GM23338 (cell line): Measurements from ENCODE around the gene PRKCD. TPM values are rescaled to one million over a fixed set of nuclear protein-coding genes. Genes with fewer than 3 reads are reported as not detected.

Experiments
- ATAC-seq: fragments of 200-7000 bp; cut with Tn5 transposase; 3 replicates; pipeline ENCODE4 v1.9.1; 2020
- DNase-seq: peaks from one replicate; pipeline ENCODE4 v3.0.0-alpha.2; 2015; ENCODE audit warnings: low spot score
- H2AFZ ChIP-seq: fragments of 200-600 bp; sonication (generic); 2 replicates; pipeline ENCODE4 v1.8.0; 2016; ENCODE audit warnings: antibody characterized with exemption, mild to moderate bottlenecking, moderate library complexity
- H3F3A ChIP-seq: fragments of 200-600 bp; sonication (generic); replicated peaks from 2 replicates; pipeline ENCODE4 v1.8.0; 2017; ENCODE audit warnings: antibody characterized with exemption, mixed run types, low read depth
- H3K27ac ChIP-seq: fragments of 200-600 bp; sonication (generic); 2 replicates; pipeline ENCODE4 v1.6.1; 2016; ENCODE audit warnings: low read depth
- H3K27me3 ChIP-seq: fragments of 200-600 bp; sonication (generic); 2 replicates; pipeline ENCODE4 v1.8.0; 2016; ENCODE audit warnings: mild to moderate bottlenecking, mixed run types, moderate library complexity; ENCODE audit not compliant: insufficient read depth
- H3K36me3 ChIP-seq: fragments of 200-600 bp; sonication (generic); 2 replicates; pipeline ENCODE4 v1.8.0; 2016; ENCODE audit warnings: mild to moderate bottlenecking; ENCODE audit not compliant: insufficient read depth
- H3K4me1 ChIP-seq: fragments of 200-600 bp; sonication (generic); 2 replicates; pipeline ENCODE4 v1.8.0; 2016; ENCODE audit warnings: mild to moderate bottlenecking, moderate library complexity; ENCODE audit not compliant: insufficient read depth
- H3K4me2 ChIP-seq: fragments of 200-600 bp; sonication (generic); 2 replicates; pipeline ENCODE4 v1.7.1; 2017; ENCODE audit warnings: mixed run types
- H3K4me3 ChIP-seq: fragments of 200-600 bp; sonication (generic); 2 replicates; pipeline ENCODE4 v1.6.1; 2016; ENCODE audit warnings: mixed run types
- H3K79me2 ChIP-seq: fragments of 200-600 bp; sonication (generic); replicated peaks from 2 replicates; pipeline ENCODE4 v1.8.0; 2017; ENCODE audit warnings: mild to moderate bottlenecking; ENCODE audit not compliant: insufficient read depth
- H3K9me2 ChIP-seq: fragments of 200-600 bp; sonication (generic); 2 replicates; pipeline ENCODE4 v1.8.0; 2017; ENCODE audit not compliant: insufficient read depth
- H4K20me1 ChIP-seq: fragments of 200-600 bp; sonication (generic); replicated peaks from 2 replicates; pipeline ENCODE4 v1.8.0; 2017; ENCODE audit warnings: mild to moderate bottlenecking; ENCODE audit not compliant: insufficient read depth
- H3K27ac Mint-ChIP-seq: 2 replicates; pipeline ENCODE4 v1.8.0; 2020; ENCODE audit warnings: inconsistent platforms, mild to moderate bottlenecking, moderate library complexity, mixed read lengths
- H3K27me3 Mint-ChIP-seq: 3 replicates; pipeline ENCODE4 v1.8.0; 2022; ENCODE audit warnings: low read depth, mild to moderate bottlenecking, moderate library complexity, mixed read lengths, inconsistent platforms; ENCODE audit not compliant: insufficient read depth, poor library complexity
- H3K36me3 Mint-ChIP-seq: 3 replicates; pipeline ENCODE4 v1.8.0; 2021; ENCODE audit warnings: low read depth, mild to moderate bottlenecking, inconsistent platforms, moderate library complexity, mixed read lengths
- H3K4me1 Mint-ChIP-seq: 3 replicates; pipeline ENCODE4 v1.8.0; 2020; ENCODE audit warnings: mild to moderate bottlenecking, inconsistent platforms, mixed read lengths
- H3K4me3 Mint-ChIP-seq: 3 replicates; pipeline ENCODE4 v1.8.0; 2021; ENCODE audit warnings: moderate library complexity, mild to moderate bottlenecking, inconsistent platforms, mixed read lengths
- H3K9me3 Mint-ChIP-seq: 3 replicates; pipeline ENCODE4 v1.8.0; 2020; ENCODE audit warnings: moderate library complexity, mild to moderate bottlenecking, inconsistent platforms, mixed read lengths
- CREB1 ChIP-seq: fragments of 250-450 bp; sonication (Bioruptor Pico); IDR thresholded peaks from 2 replicates; pipeline ENCODE4 v1.5.0; 2020; ENCODE audit warnings: low read depth, mild to moderate bottlenecking, moderate library complexity
- CTCF ChIP-seq, 2 experiments: fragments of 200-600 bp in 1 of 2; sonication (generic) in 1 of 2; conservative IDR thresholded peaks; 2 replicates each; pipeline versions ENCODE4 v1.5.1 to v1.6.1; 2016 to 2017; ENCODE audit warnings: antibody characterized with exemption in 2 of 2, low read depth in 2 of 2, mild to moderate bottlenecking in 2 of 2, moderate library complexity in 1 of 2
- EZH2 ChIP-seq: fragments of 200-600 bp; sonication (generic); IDR thresholded peaks from one replicate; pipeline ENCODE4 v1.8.0; 2017; ENCODE audit warnings: antibody characterized with exemption, mild to moderate bottlenecking, low read depth; ENCODE audit not compliant: unreplicated experiment
- EZH2phosphoT487 ChIP-seq: fragments of 200-600 bp; sonication (generic); IDR thresholded peaks from one replicate; pipeline ENCODE4 v1.8.1; 2018; ENCODE audit warnings: antibody characterized with exemption; ENCODE audit not compliant: unreplicated experiment
- JUNB ChIP-seq: IDR thresholded peaks from one replicate; pipeline ENCODE4 v1.6.1; 2016; ENCODE audit warnings: antibody characterized with exemption; ENCODE audit not compliant: unreplicated experiment
- NANOG ChIP-seq: IDR thresholded peaks from 2 replicates; pipeline ENCODE4 v1.6.1; 2016; ENCODE audit warnings: antibody characterized with exemption, borderline replicate concordance
- POLR2AphosphoS5 ChIP-seq: IDR thresholded peaks from 2 replicates; pipeline ENCODE4 v1.6.1; 2016; ENCODE audit warnings: antibody characterized with exemption, low read depth
- REST ChIP-seq: IDR thresholded peaks from one replicate; pipeline ENCODE4 v1.6.1; 2018; ENCODE audit warnings: antibody characterized with exemption; ENCODE audit not compliant: unreplicated experiment
- STAT1 ChIP-seq: IDR thresholded peaks from one replicate; pipeline ENCODE4 v1.6.1; 2016; ENCODE audit warnings: antibody characterized with exemption; ENCODE audit not compliant: unreplicated experiment
- ZNF114 ChIP-seq: fragments of 250-450 bp; sonication (Bioruptor Pico); IDR thresholded peaks from 2 replicates; pipeline ENCODE4 v1.5.0; 2020; ENCODE audit warnings: mild to moderate bottlenecking, moderate library complexity
- ZNF331 ChIP-seq: fragments of 250-450 bp; sonication (Bioruptor Pico); IDR thresholded peaks from 2 replicates; pipeline ENCODE4 v1.5.0; 2020; ENCODE audit warnings: low read depth, mild to moderate bottlenecking, moderate library complexity
- polyA plus RNA-seq: library from polyadenylated mRNA; unstranded; fragments of >200 nt; fragmentation: Nextera tagmentation; extraction: Ambion mirVana; gene quantifications from 2 replicates; pipeline ENCODE4 v1.2.1, GENCODE V29; 2016
- total RNA-seq: library from RNA; depleted of rRNA; stranded (reverse); fragments of >200 nt; shearing (Covaris generic); gene quantifications from 2 replicates; pipeline ENCODE4 v1.2.3, GENCODE V29; 2014
- TF ChIP-seq, protein P1 (sequence below): fragments of 250-450 bp; sonication (Bioruptor Pico); IDR thresholded peaks from 2 replicates; pipeline ENCODE4 v1.5.0; 2020; ENCODE audit warnings: mild to moderate bottlenecking, moderate library complexity
- TF ChIP-seq, protein P2 (sequence below): IDR thresholded peaks from 2 replicates; pipeline ENCODE4 v1.6.1; 2016; ENCODE audit warnings: antibody characterized with exemption

The PRKCD gene
- total and polyA plus RNA-seq, 2 experiments from 2014 or later: 11.3 to 11.8 TPM

DNA sequence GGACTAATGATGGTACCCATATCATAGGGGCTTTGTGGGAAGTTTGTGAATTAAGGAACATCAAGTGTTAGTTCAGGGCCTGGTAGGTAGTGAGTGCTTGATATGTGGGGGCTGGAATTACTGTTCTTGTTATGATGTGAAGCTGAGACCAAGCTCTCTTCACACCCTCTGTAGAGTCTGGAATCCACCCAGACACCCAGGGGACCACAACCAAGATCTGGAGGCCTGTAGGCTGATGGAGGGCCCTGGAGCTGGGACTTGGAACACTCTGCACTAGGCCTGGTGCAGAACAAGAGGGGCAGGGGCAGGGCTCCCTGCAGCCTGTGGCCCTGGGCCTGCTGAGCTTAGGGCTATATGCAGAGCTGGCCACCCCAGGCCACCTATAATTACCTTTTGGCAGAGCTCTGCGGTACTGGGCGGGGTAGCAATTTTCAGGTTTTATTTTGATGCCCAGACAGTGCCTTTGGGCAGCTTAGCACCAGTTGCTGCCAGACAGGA is 13.1 kb upstream of the PRKCD start:
- no peaks in the 10 kb centered on the region for H3K4me1 ChIP-seq
- no peaks in the 10 kb centered on the region for H3K36me3 ChIP-seq
- H4K20me1 ChIP-seq: no peaks in the 10 kb centered on the region
- H3K4me3 ChIP-seq: no peak overlapping the region
- H3F3A ChIP-seq: no peaks in the 10 kb centered on the region
- no peaks in the 10 kb centered on the region for H3K9me3 Mint-ChIP-seq
- TF ChIP-seq, protein P1, sequence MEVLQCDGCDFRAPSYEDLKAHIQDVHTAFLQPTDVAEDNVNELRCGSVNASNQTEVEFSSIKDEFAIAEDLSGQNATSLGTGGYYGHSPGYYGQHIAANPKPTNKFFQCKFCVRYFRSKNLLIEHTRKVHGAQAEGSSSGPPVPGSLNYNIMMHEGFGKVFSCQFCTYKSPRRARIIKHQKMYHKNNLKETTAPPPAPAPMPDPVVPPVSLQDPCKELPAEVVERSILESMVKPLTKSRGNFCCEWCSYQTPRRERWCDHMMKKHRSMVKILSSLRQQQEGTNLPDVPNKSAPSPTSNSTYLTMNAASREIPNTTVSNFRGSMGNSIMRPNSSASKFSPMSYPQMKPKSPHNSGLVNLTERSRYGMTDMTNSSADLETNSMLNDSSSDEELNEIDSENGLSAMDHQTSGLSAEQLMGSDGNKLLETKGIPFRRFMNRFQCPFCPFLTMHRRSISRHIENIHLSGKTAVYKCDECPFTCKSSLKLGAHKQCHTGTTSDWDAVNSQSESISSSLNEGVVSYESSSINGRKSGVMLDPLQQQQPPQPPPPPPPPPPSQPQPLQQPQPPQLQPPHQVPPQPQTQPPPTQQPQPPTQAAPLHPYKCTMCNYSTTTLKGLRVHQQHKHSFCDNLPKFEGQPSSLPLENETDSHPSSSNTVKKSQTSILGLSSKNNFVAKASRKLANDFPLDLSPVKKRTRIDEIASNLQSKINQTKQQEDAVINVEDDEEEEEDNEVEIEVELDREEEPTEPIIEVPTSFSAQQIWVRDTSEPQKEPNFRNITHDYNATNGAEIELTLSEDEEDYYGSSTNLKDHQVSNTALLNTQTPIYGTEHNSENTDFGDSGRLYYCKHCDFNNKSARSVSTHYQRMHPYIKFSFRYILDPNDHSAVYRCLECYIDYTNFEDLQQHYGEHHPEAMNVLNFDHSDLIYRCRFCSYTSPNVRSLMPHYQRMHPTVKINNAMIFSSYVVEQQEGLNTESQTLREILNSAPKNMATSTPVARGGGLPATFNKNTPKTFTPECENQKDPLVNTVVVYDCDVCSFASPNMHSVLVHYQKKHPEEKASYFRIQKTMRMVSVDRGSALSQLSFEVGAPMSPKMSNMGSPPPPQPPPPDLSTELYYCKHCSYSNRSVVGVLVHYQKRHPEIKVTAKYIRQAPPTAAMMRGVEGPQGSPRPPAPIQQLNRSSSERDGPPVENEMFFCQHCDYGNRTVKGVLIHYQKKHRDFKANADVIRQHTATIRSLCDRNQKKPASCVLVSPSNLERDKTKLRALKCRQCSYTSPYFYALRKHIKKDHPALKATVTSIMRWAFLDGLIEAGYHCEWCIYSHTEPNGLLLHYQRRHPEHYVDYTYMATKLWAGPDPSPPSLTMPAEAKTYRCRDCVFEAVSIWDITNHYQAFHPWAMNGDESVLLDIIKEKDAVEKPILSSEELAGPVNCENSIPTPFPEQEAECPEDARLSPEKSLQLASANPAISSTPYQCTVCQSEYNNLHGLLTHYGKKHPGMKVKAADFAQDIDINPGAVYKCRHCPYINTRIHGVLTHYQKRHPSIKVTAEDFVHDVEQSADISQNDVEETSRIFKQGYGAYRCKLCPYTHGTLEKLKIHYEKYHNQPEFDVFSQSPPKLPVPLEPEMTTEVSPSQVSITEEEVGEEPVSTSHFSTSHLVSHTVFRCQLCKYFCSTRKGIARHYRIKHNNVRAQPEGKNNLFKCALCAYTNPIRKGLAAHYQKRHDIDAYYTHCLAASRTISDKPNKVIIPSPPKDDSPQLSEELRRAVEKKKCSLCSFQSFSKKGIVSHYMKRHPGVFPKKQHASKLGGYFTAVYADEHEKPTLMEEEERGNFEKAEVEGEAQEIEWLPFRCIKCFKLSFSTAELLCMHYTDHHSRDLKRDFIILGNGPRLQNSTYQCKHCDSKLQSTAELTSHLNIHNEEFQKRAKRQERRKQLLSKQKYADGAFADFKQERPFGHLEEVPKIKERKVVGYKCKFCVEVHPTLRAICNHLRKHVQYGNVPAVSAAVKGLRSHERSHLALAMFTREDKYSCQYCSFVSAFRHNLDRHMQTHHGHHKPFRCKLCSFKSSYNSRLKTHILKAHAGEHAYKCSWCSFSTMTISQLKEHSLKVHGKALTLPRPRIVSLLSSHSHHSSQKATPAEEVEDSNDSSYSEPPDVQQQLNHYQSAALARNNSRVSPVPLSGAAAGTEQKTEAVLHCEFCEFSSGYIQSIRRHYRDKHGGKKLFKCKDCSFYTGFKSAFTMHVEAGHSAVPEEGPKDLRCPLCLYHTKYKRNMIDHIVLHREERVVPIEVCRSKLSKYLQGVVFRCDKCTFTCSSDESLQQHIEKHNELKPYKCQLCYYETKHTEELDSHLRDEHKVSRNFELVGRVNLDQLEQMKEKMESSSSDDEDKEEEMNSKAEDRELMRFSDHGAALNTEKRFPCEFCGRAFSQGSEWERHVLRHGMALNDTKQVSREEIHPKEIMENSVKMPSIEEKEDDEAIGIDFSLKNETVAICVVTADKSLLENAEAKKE (CRISPR knock-in tag): no peak
- no peak for TF ChIP-seq EZH2
- TF ChIP-seq, protein P2, sequence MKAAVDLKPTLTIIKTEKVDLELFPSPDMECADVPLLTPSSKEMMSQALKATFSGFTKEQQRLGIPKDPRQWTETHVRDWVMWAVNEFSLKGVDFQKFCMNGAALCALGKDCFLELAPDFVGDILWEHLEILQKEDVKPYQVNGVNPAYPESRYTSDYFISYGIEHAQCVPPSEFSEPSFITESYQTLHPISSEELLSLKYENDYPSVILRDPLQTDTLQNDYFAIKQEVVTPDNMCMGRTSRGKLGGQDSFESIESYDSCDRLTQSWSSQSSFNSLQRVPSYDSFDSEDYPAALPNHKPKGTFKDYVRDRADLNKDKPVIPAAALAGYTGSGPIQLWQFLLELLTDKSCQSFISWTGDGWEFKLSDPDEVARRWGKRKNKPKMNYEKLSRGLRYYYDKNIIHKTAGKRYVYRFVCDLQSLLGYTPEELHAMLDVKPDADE: no peak
- TF ChIP-seq POLR2AphosphoS5: no peak
- TF ChIP-seq REST: no peak
- no peak for TF ChIP-seq ZNF331
- no peak for TF ChIP-seq STAT1
- TF ChIP-seq JUNB: no peak
- no peak for TF ChIP-seq CREB1 (CRISPR knock-in tag)
- no peak for TF ChIP-seq EZH2phosphoT487
- TF ChIP-seq NANOG: no peak
- no peak for TF ChIP-seq CTCF (conservative IDR thresholded peaks at IDR 0.05; ENCODE audit: low read depth in 2 of 2)
- TF ChIP-seq ZNF114: no peak
- peaks cover 6% of the 10 kb centered on the region for H3K4me1 Mint-ChIP-seq
- H3K4me2 ChIP-seq: no peak overlapping the region
- peaks cover 9% of the 10 kb centered on the region for H3K27me3 Mint-ChIP-seq
- H3K36me3 Mint-ChIP-seq: no peaks in the 10 kb centered on the region
- H3K9me2 ChIP-seq: no peaks in the 10 kb centered on the region
- ATAC-seq: no peak
- no peak overlapping the region for H3K27ac ChIP-seq
- DNase-seq: no peak
- H3K4me3 Mint-ChIP-seq: no peak overlapping the region
- no peaks in the 10 kb centered on the region for H3K79me2 ChIP-seq
- no peak overlapping the region for H3K27ac Mint-ChIP-seq
- no peaks in the 10 kb centered on the region for H3K27me3 ChIP-seq
- H2AFZ ChIP-seq: no peak overlapping the region
